HepG2 (cell line): ENCODE results near the gene TMIGD3. TPM values are rescaled to one million over a fixed set of nuclear protein-coding genes. Genes with fewer than 3 reads are reported as not detected.
A peak's percentile ranks its signal among the peaks of the same experiment; 100 is the strongest.

ENCODE experiments used
- ATM ChIP-seq: fragments of 450-650 bp; IDR thresholded peaks from 2 replicates; pipeline ENCODE4 v1.7.1; 2017; ENCODE audit warnings: mild to moderate bottlenecking, borderline replicate concordance
- FOXP1 ChIP-seq, 2 experiments: fragments of 450-650 bp in 1 of 2; IDR thresholded peaks; 2 replicates each; pipeline ENCODE4 v1.6.1; 2017 to 2018; ENCODE audit warnings: antibody characterized with exemption in 1 of 2
- HOXA5 ChIP-seq: sonication (generic); formaldehyde crosslinking; IDR thresholded peaks from 2 replicates; pipeline ENCODE4 v1.4.0; 2020; ENCODE audit warnings: missing genetic modification reagents
- MBD4 ChIP-seq: IDR thresholded peaks from 2 replicates; pipeline ENCODE4 v1.6.1; 2012; ENCODE audit warnings: low read length, inconsistent platforms, borderline replicate concordance
- MEF2D ChIP-seq: sonication (generic); formaldehyde crosslinking; IDR thresholded peaks from 2 replicates; pipeline ENCODE4 v1.5.1; 2020; ENCODE audit warnings: mild to moderate bottlenecking, missing genetic modification reagents
- NR3C1 ChIP-seq: sonication (generic); formaldehyde crosslinking; IDR thresholded peaks from 2 replicates; pipeline ENCODE4 v1.4.0; 2020; ENCODE audit warnings: missing genetic modification reagents
- RBM39 ChIP-seq: fragments of 200-400 bp; formaldehyde crosslinking; IDR thresholded peaks from one replicate; pipeline ENCODE4 v1.6.1; 2018; ENCODE audit warnings: antibody characterized with exemption, mild to moderate bottlenecking, low read depth, low read length; ENCODE audit not compliant: poor library complexity, severe bottlenecking
- SRY ChIP-seq: sonication (generic); formaldehyde crosslinking; IDR thresholded peaks from 2 replicates; pipeline ENCODE4 v1.8.0; 2022; ENCODE audit warnings: mild to moderate bottlenecking, missing genetic modification reagents
- ZBTB3 ChIP-seq: sonication (generic); formaldehyde crosslinking; IDR thresholded peaks from 2 replicates; pipeline ENCODE4 v1.4.0; 2020; ENCODE audit warnings: low read depth, mild to moderate bottlenecking, moderate library complexity, missing genetic modification reagents, borderline replicate concordance
- ZFP37 ChIP-seq: sonication (generic); formaldehyde crosslinking; IDR thresholded peaks from 2 replicates; pipeline ENCODE4 v1.4.0; 2020; ENCODE audit warnings: missing genetic modification reagents, borderline replicate concordance
- ZKSCAN8 ChIP-seq: IDR thresholded peaks from 2 replicates; pipeline ENCODE4 v1.6.1; 2016; ENCODE audit warnings: borderline replicate concordance, missing genetic modification reagents, missing compliant biosample characterization
- ZNF337 ChIP-seq: sonication (generic); formaldehyde crosslinking; IDR thresholded peaks from 2 replicates; pipeline ENCODE4 v1.5.1; 2020; ENCODE audit warnings: missing genetic modification reagents, low read depth, mild to moderate bottlenecking, borderline replicate concordance
- ZNF431 ChIP-seq: sonication (generic); formaldehyde crosslinking; IDR thresholded peaks from 2 replicates; pipeline ENCODE4 v1.9.0; 2022; ENCODE audit warnings: missing genetic modification reagents, low read depth, mild to moderate bottlenecking, borderline replicate concordance
- ZNF432 ChIP-seq: sonication (generic); formaldehyde crosslinking; IDR thresholded peaks from 2 replicates; pipeline ENCODE4 v1.5.0; 2020; ENCODE audit warnings: missing genetic modification reagents, mild to moderate bottlenecking, borderline replicate concordance
- ZNF572 ChIP-seq: sonication (generic); formaldehyde crosslinking; IDR thresholded peaks from 2 replicates; pipeline ENCODE4 v1.5.1; 2020; ENCODE audit warnings: mild to moderate bottlenecking, missing genetic modification reagents
- ZNF703 ChIP-seq: sonication (generic); formaldehyde crosslinking; IDR thresholded peaks from 2 replicates; pipeline ENCODE4 v1.5.1; 2020; ENCODE audit warnings: missing genetic modification reagents, mild to moderate bottlenecking, moderate library complexity, borderline replicate concordance
- ZNF788 ChIP-seq: sonication (generic); formaldehyde crosslinking; IDR thresholded peaks from 2 replicates; pipeline ENCODE4 v1.5.0; 2020; ENCODE audit warnings: mild to moderate bottlenecking, missing genetic modification reagents, borderline replicate concordance
- ZNF83 ChIP-seq: sonication (generic); formaldehyde crosslinking; IDR thresholded peaks from 2 replicates; pipeline ENCODE4 v1.4.0; 2020; ENCODE audit warnings: missing genetic modification reagents, mild to moderate bottlenecking, borderline replicate concordance
- ZNF891 ChIP-seq: sonication (generic); formaldehyde crosslinking; IDR thresholded peaks from 2 replicates; pipeline ENCODE4 v1.5.0; 2020; ENCODE audit warnings: mild to moderate bottlenecking, missing genetic modification reagents
- polyA plus RNA-seq, 8 experiments: library from polyadenylated mRNA; depleted of rRNA in 3 of 8; stranded (reverse) in 7 of 8; unstranded in 1 of 8; fragments of >200 nt; fragmentation: Illumina TruSeq in 4 of 8; extraction: Trizol in 4 of 8; gene quantifications; 2 replicates each; pipeline versions ENCODE4 v1.2.1 to v1.2.3, GENCODE V29; 2011 to 2016; ENCODE audit warnings: low read depth in 4 of 8, missing spikeins in 1 of 8, mixed read lengths in 1 of 8; ENCODE audit not compliant: insufficient read depth in 1 of 8
- total RNA-seq, 5 experiments: library from RNA; depleted of rRNA; stranded (reverse); fragments of >200 nt; fragmentation: Illumina TruSeq; extraction: Trizol; gene quantifications; 2 replicates each; pipeline ENCODE4 v1.2.3, GENCODE V29; 2016; ENCODE audit warnings: low read depth in 1 of 5
- TF ChIP-seq, protein P1 (sequence below): fragments of 450-650 bp; IDR thresholded peaks from 2 replicates; pipeline ENCODE4 v1.6.1; 2016
- TF ChIP-seq, protein P2 (sequence below): sonication (generic); formaldehyde crosslinking; IDR thresholded peaks from 2 replicates; pipeline ENCODE4 v1.4.0; 2020; ENCODE audit warnings: missing genetic modification reagents
- TF ChIP-seq, protein P3 (sequence below): sonication (generic); formaldehyde crosslinking; IDR thresholded peaks from 2 replicates; pipeline ENCODE4 v1.4.0; 2020; ENCODE audit warnings: missing genetic modification reagents
- TF ChIP-seq, protein P4 (sequence below): sonication (generic); formaldehyde crosslinking; IDR thresholded peaks from 2 replicates; pipeline ENCODE4 v1.4.0; 2020; ENCODE audit warnings: missing genetic modification reagents, borderline replicate concordance

The TMIGD3 gene
- total and polyA plus RNA-seq, 2 of the 13 experiments (the other 11 are each of a cell fraction or from before 2014, with no cell fraction given), result not detected

DNA sequence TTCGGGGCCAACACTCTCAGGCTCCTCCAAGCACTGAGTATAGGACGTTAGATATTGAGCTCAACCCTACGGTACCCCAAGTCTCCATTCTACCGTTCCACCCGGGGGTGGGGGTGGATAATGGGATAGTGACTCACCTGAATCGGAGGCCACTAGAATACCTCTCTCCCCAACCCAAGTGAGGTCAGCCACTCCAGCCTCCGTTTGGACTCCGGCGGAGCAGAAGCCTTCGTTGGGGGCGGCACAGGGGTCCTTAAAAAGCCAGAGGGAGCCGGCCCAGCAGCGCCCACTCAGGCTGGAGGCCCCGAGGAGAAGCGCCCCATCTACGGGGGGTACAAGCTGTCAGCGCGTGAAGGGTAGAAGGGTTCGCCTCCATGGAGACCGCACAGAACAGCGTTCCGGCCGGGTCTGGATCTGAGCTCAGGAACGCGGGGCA is 54.9 kb downstream of the TMIGD3 start (continued):
- TF ChIP-seq, protein P1, sequence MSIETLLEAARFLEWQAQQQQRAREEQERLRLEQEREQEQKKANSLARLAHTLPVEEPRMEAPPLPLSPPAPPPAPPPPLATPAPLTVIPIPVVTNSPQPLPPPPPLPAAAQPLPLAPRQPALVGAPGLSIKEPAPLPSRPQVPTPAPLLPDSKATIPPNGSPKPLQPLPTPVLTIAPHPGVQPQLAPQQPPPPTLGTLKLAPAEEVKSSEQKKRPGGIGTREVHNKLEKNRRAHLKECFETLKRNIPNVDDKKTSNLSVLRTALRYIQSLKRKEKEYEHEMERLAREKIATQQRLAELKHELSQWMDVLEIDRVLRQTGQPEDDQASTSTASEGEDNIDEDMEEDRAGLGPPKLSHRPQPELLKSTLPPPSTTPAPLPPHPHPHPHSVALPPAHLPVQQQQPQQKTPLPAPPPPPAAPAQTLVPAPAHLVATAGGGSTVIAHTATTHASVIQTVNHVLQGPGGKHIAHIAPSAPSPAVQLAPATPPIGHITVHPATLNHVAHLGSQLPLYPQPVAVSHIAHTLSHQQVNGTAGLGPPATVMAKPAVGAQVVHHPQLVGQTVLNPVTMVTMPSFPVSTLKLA, result no peak
- TF ChIP-seq ZFP37 (no peak), ZNF788 (CRISPR knock-in tag) (no peak), ZNF83 (CRISPR knock-in tag) (no peak), ZNF891 (CRISPR knock-in tag) (peak; percentile 74; the same call in 1 of the 2 replicates), ZBTB3 (CRISPR knock-in tag) (no peak), ZNF431 (CRISPR knock-in tag) (no peak), RBM39 (no peak), MEF2D (CRISPR knock-in tag) (0 out of 2 replicates have a peak, but pooled peaks have one; percentile 3), SRY (0 out of 2 replicates have a peak, but pooled peaks have one; percentile 32), ATM (no peak), NR3C1 (CRISPR knock-in tag) (no peak), ZNF703 (CRISPR knock-in tag) (no peak), ZKSCAN8 (no peak), FOXP1 (IDR thresholded peaks at IDR 0.05) (no peak), FOXP1 (CRISPR knock-in tag; IDR thresholded peaks at IDR 0.05) (no peak), HOXA5 (no peak), ZNF337 (CRISPR knock-in tag) (no peak), MBD4 (no peak), ZNF432 (CRISPR knock-in tag) (no peak), ZNF572 (CRISPR knock-in tag) (no peak)
- TF ChIP-seq, protein P2, sequence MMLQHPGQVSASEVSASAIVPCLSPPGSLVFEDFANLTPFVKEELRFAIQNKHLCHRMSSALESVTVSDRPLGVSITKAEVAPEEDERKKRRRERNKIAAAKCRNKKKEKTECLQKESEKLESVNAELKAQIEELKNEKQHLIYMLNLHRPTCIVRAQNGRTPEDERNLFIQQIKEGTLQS (CRISPR knock-in tag), result no peak
- TF ChIP-seq, protein P3, sequence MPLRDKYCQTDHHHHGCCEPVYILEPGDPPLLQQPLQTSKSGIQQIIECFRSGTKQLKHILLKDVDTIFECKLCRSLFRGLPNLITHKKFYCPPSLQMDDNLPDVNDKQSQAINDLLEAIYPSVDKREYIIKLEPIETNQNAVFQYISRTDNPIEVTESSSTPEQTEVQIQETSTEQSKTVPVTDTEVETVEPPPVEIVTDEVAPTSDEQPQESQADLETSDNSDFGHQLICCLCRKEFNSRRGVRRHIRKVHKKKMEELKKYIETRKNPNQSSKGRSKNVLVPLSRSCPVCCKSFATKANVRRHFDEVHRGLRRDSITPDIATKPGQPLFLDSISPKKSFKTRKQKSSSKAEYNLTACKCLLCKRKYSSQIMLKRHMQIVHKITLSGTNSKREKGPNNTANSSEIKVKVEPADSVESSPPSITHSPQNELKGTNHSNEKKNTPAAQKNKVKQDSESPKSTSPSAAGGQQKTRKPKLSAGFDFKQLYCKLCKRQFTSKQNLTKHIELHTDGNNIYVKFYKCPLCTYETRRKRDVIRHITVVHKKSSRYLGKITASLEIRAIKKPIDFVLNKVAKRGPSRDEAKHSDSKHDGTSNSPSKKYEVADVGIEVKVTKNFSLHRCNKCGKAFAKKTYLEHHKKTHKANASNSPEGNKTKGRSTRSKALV, result no peak
- TF ChIP-seq, protein P4, sequence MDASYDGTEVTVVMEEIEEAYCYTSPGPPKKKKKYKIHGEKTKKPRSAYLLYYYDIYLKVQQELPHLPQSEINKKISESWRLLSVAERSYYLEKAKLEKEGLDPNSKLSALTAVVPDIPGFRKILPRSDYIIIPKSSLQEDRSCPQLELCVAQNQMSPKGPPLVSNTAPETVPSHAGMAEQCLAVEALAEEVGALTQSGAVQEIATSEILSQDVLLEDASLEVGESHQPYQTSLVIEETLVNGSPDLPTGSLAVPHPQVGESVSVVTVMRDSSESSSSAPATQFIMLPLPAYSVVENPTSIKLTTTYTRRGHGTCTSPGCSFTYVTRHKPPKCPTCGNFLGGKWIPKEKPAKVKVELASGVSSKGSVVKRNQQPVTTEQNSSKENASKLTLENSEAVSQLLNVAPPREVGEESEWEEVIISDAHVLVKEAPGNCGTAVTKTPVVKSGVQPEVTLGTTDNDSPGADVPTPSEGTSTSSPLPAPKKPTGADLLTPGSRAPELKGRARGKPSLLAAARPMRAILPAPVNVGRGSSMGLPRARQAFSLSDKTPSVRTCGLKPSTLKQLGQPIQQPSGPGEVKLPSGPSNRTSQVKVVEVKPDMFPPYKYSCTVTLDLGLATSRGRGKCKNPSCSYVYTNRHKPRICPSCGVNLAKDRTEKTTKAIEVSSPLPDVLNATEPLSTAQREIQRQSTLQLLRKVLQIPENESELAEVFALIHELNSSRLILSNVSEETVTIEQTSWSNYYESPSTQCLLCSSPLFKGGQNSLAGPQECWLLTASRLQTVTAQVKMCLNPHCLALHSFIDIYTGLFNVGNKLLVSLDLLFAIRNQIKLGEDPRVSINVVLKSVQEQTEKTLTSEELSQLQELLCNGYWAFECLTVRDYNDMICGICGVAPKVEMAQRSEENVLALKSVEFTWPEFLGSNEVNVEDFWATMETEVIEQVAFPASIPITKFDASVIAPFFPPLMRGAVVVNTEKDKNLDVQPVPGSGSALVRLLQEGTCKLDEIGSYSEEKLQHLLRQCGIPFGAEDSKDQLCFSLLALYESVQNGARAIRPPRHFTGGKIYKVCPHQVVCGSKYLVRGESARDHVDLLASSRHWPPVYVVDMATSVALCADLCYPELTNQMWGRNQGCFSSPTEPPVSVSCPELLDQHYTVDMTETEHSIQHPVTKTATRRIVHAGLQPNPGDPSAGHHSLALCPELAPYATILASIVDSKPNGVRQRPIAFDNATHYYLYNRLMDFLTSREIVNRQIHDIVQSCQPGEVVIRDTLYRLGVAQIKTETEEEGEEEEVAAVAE (CRISPR knock-in tag), result no peak
